T follicular helper cell (primary cell): ENCODE results near the gene POU2F1.

Experiments
- DNase-seq: peaks from one replicate; pipeline ENCODE4 v3.0.0-alpha.2; 2020; ENCODE audit warnings: low read depth
- total RNA-seq, 2 experiments: gene quantifications; one replicate each; lab custom pipeline; 2026; lab: John Stamatoyannopoulos, UW

POU2F1 gene
- total RNA-seq: 37.6 to 39.8 reads per million in 2 experiments

DNA sequence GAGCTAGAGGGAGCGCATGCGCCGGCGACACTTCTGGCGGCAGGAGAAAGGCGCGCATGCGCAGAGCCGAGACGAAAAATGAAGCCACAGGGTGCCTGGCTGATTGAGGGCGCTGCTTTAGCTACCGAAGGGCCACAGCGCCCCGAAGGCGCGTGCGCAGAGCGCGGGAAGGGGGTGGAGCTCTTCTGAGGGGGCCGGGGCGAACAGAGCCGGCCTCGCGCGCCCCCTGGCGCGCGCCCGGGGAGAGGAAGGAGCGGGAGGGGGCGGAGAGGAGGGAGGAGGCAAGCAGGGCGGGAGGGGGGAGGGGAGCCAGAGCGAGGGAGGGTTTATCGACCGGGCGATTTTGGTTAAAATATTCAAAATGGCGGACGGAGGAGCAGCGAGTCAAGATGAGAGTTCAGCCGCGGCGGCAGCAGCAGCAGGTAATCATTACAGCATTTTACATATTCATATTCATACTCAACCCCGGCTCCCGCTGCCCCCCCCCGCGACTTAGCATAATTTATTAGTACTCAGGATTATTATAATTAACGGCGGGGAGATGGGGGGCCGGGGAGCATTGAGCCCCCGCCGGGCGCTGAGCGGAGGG lies at the start of gene POU2F1:
POU2F1 (plus strand) TSS at position 350 of the 589 bp plus-strand sequence; CDS start at position 362, 12 bp downstream.
- peak; percentile 99 for DNase-seq

DNA sequence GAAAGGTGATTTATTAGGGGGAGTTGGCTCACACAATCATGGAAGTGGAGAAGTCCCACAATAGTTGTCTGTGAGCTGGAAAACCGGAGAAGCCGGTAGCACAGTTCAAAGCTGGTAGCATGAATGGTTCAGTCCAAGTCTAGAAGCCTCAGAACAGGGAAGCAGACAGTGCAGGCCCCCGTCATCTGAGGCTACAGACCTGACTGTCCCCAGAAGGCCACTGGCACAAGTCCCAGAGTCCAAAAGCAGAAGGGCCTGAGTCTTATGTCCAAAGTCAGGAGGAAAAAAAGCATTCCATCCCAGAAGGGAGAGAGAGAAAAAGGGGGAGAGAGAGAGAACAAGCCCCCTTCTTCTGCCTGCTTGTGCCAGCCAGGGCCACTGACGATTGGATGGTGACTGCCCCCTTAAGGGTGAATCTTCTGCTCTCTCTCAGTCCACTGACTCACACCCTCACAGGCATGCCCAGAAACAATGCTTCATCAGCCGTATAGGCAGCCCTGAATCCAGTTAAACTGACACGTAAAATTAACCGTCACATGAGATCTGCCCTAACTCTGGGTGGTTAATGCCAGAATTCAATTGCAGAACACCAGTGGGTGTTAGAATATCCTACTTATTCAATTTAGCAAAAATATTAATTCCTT lies 49.3 kb upstream of the POU2F1 start:
- no peak for DNase-seq

DNA sequence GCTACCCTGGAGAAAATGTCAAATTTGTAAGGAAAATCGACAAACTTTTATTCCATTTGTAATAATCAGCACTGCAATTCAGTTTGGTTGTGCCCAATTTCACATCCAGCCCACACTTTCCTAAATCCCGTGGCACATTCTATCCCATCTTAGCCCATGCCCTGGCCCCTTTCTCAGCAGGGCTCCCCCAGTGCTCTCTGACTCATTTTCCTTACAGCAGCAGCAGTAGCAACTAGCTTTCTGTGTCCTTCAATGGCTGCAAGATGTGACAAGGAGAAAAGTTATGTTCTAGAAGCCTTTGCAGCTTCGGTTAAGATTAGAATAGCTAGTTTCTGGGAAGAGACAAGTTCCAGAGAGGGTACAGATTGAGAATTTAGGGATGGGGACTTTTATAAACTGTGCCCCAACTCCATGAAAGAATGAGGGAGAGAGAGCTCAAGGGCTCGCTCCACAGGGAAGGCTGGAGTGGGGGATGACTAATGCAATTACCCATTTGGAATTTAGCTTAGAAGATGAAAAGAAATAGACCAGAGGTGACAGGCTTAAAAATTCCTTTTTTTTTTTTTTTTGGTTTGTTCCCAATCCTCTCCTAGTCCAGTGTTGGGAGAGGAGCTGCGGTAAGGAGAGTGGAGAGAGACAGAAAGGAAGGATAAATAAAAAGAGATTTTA lies 47.0 kb upstream of the POU2F1 start:
- DNase-seq: no peak

DNA sequence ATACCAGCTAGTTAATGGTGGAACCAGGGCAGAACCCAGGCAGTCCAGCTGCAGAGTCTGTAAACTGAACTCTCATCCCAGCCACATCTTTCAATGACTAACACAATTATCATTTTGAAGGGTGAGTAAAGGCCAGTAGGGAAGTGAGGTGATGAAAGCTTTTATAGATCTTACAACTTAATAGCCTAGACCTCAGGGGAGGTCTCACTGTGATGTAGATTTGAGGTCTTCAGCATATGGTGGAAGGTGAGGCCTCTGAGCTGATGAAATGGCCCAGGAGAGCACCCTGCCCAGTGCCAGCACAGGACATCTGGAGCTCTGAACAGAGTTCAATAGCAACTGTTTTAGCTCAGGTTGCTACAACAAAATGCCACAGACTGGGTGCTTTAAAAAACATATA lies 44.8 kb upstream of the POU2F1 start:
- no peak for DNase-seq

DNA sequence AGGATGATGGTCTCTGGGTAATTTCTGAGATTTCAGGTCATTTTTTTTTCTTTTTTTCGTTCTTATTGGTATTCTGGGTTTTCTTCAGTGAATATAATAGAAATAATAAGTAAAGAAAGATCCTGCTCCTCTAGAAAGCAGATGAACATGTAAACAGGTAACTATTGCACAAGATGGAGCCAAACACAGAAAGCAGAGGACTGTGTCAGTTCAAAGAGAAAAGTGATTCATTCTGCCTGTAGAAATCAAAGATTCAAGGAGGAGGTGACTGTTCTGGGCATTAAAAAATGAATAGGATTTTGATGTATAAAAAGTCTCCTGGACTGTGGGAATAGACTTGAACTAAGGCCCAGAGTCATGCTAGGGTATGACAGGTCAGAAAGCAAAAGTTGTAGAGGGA lies 41.9 kb upstream of the POU2F1 start:
- DNase-seq: no peak

DNA sequence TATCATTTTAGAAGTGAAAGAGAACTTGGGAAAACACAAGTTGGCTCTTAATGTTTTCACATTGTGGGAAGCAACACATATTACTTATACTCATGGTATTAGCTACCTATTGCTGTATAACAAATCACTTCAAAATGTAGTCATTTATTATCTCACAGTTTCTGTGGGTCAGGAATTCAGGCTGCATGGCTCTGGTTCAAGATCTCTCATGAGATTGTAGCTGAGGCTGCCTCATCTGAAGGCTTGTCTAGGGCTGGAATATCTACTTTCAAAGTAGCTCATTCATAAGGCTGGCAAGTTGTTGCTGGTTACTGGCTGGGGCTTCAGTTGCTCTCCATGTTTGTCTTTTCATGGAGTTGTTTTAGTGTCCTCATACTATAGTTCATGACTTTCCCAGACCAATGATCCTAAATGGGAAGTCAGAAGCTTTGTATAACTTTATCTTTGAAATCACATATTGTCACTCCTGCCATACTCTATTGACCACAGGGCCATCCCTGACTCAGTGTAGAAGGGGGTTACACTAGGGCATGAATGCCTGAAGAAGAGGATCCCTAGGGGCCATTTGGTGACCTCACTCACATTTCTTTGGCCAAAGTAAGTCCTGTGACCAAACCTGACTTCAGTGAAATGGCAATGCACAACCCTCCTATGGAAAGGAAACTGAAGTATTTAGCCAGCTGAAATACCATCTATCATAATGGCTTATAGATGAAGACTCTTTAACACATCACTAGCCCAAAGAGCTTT lies 37.9 kb upstream of the POU2F1 start:
- DNase-seq: no peak

DNA sequence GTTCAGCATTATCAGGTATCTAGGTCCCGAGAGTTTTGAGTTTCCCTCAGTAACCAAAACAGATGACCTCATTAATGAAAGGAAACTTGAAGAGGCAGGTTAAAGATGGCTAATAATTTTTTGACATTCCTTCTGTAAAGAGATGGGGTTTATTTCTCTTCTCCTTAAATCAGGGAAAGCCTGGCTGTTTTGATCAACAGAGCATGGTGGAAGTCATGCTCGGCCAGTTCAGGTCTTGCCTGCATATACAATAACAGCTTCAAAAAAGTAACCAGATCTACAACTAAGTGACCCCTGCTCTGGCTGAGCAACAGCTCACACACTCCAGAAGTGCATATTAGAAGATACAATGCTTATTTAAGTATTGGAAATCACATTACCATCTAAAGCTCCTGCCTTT lies 36.6 kb upstream of the POU2F1 start:
- DNase-seq: no peak

DNA sequence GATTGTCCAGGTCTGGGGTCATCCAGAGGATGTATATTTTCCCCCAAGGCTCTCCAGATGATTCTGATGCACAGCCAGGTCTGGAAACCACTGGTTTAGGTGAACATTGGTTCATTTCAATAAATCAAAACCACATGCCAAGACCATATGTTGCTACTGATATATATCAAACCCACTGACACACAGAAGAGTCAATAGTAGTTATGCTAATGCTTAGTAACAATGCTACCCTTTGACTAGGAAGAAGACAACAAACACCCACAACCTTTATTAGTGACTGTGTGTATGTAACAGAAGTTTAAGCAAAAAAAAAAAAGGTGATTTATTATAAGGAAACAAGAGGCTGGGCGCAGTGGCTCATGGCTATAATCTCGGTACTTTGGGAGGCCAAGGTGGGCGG lies 35.6 kb upstream of the POU2F1 start:
- no peak for DNase-seq

DNA sequence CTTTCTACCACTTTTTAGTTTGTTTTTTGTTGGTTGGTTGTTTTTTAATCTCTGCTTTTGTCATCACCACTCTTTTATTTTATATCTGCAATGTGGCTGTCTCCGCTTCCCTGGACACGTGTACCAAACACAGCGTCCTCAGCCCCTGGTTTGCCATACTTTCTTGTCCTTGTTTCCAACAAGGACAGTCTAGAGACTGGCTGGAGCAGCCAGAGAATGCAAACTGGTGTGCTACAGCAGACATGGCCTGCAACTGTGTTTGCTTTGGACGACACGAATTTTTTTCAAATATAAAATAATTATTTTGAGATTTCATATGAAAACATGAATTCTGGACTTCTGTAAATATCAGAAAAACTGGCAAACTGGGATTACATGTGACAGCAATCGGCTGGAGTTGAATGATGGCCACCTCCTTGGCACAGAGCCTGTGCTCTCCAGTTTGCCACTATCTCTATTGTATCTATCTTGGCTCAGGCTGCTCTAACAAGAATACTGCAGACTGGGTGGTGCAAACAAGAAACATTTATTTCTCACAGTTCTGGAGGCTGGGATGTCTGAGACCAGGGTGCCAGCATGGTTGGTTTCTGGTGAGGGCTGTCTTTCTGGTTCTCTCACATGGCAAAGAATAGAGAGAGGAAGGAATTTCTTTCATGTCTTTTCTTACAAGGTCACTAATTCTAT lies 34.6 kb upstream of the POU2F1 start:
- DNase-seq: no peak

DNA sequence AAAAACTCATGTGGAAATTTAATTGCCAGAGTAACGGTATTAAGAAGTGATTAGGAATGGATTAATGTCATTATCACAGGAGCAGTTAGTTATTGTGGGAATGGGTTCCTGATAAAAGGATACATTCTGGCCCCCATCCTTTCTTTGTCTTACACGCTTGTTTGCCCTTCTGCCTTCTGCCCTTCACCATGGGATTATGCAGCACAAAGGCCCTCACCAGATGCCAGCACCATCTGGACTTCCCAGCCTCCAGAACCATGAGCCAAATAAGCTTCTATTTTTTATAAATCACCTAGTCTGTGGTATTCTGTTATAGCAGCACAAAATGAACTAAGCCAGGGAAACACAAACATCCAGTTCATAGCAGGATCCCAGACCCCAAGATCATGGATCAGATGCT lies 33.9 kb upstream of the POU2F1 start:
- no peak for DNase-seq

DNA sequence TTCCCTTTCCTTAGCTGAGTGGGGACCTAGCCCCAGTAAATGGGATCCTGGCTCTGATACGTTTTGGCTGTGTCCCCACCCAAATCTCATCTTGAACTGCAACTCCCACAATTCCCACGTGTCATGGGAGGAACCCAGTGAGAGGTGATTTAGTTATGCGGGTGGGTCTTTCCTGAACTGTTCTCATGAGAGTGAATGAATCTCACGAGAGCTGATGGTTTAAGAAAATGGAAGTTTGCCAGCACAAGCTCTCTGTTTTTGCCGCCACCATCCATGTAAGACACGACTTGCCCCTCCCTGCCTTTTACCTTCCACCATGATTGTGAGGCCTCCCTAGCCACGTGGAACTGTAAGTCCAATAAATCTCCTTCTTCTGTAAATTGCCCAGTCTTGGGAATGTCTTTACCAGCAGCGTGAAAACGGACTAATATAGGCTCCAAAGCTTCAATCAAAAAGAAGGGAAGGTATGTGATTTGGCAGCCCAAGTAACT lies 29.9 kb upstream of the POU2F1 start:
- DNase-seq: no peak

DNA sequence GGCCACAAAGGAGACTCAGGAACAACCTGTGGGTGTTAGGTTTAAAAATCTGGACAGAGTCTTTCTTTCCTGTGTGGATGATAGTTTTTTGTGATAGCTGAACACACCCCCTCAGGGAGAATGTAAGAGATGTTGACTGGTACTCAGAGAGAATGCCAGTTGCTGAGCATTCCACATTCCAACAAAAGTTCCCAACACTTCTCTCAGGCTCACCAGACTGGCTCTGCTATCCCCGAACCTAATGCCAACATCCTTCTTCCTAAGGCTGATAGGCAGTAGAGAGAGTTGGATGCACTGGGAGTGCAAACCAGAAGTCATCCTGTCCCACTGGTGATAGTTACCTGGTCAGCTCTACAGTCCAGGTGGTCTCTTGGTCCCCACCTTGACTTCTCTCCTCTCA lies 28.7 kb upstream of the POU2F1 start:
- DNase-seq: no peak

DNA sequence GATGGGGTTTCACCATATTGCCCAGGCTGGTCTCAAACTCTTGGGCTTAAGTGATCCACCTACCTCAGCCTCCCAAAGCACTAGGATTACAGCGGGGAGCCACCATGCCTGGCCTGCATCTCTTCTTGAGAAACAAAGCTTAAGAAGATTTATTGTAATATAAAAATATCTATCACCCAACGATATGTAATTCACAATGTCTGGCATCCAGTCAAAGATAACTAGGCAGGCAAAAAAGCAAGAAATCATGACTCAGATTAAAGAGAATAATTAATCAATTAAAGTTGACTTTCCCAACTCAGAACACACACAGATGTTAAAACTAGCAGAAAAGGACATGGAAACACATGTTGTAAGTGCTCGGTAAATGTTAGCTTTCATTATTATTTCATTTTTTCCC lies 26.5 kb upstream of the POU2F1 start:
- DNase-seq: no peak

DNA sequence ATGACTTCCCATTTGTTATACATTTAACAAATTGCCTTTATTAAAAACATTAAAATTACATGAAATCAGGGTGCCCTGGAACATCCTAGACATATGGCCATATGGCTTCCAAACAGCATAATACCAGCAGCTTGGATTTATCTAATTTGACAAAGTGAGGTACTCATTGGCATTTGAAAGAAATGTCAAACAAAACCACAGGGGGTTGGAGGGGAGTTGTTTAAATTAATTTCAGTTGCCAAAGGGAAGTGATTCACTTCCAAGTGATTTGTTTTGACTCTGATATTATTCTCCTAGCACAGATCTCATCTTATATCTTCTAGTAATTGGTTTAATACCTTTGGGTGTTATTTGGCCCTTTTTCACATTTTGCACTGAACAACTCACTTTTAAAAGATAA lies 24.5 kb upstream of the POU2F1 start:
- no peak for DNase-seq

DNA sequence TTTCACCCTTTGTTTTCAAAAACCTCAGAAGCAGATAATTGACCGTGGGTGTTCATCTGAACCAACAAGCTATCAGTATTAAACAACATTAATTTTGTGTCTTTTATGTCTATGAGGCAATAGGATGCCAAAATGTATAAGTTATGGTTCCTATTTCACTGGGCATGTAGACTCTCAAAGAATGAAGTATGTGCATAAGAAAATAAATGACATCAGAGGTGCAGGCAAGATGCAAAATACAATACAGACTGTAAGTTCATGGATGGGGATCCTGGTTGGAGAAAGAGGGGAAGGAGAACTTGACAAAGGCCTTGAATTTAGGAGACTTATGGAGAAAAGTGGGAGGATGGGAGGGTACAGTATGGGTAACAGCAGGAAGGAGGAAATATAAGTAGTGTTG lies 23.4 kb upstream of the POU2F1 start:
- DNase-seq: no peak

DNA sequence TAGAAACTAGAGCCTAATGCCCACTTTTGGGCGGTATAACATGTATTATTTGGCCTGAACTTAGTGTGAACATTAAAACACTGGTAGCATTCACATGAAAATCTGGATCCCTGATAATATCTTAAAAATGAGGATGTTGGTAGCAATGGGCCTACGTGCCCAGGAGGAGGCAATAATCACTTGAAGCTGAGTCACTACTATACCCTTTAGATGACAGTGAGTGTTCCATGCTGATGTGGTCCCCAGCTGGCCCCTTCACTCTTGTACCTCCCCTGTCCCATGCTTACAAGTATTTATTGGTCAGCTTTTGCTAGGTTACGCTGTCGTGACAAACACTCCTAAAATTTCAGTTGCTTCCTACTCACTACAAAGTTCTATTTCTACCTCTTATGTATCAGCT lies 23.0 kb upstream of the POU2F1 start:
- no peak for DNase-seq

DNA sequence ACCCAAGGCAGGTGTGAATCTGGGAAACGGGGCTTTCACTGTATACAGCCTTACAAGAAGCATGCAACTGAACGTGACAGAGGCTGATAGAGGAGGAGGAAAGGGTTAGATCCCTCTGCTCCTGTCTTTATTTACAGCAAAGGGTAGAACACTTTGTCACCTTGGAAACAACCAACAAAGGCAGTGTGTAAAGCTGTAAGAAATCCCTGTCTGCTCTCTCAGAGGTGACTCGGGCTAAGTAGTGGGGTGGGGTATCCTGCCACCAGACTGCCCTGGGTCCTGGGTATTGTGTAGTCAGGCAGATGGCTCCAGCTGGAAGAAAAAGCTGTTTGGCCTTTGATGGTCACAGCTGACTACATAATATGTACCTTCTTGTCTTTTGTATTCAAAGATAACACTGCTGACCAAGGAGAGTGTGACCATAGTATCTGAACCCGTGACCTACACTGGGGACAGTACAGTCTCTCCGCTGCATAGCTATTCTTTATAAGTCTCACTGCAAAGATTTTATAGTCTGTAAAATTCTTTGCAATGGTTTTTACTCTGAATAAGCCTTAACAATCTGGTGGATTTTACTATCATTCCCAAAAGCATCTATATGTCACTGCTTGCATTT lies 22.1 kb upstream of the POU2F1 start:
- no peak for DNase-seq

DNA sequence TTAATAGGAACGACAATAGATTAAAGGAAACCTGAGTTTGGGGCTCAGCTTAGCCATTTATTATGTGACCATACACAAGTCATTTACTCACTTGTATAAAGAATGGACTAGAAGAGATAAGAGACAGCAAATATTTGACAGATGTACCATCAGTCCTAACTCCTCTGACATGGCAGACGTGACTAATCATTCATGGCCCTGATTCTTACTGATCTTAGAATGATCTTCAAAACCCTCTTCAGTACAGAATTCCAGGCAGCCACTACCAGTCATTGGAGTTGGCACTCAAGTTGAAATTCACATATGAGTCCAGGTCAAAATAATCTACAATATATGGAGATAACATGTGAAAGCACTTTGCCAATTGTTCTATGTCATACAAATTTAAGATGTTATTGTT lies 21.0 kb upstream of the POU2F1 start:
- DNase-seq: no peak

DNA sequence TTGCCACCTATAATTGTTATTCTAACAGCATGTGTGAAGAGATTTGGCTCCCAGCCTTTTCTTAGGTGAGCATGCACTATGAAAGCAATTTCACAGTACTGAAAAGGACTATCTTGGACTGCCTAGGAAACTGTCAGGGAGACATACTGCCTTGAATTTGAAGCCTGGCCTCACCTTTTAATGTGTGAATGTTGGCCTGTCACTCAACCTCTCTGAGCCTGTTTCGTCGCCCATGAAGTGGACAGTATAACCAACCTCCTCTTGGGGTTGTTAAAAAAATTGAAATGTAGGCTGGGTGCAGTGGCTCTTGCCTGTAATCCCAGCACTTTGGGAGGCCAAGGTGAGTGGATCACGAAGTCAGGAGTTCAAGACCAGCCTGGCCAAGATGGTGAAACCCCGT lies 20.4 kb upstream of the POU2F1 start:
- no peak for DNase-seq

DNA sequence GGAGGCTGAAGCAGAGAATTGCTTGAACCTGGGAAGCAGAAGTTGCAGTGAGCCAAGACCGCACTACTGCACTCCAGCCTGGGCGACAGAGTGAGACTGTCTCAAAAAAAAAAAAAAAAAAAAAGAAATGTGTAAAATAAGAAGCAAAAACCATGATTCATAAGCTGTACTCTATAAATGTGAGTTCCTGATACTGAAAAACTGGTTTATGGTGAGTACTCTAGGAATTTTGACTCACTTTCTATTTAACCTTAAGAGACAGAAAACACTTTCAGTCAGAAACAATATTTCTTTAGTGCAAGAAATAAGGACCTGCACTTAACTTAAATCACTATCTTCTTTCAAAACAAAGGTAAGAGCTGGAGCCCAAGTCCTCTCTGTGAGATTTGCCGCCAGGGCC lies 19.9 kb upstream of the POU2F1 start:
- DNase-seq: no peak

DNA sequence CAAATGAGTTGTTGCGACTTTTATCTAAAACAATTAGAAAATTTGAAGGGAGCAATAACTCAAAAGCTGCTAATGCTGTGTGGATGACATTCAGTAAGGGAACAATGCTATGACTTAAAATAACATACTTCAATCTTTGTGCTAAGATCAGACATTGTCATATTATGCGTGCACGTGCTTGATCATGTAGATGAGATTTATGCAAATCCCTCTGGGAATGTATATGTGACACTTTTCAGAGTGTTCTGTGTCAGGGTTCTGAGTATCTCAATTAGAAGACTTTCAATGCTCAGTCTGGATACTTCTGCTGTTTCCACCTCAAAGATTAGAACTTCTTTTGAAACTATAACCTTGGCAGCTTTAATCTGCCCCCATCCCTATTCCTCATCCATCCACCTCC lies 18.6 kb upstream of the POU2F1 start:
- no peak for DNase-seq
